CD4-positive, alpha-beta T cell treated with Interleukin-17A for 1 hour (primary cell): Measurements from ENCODE around the gene STS.
"Not testable (repeated sequence)": the region's sequence is repeated elsewhere in the genome, so short reads cannot be mapped to it uniquely, and the experiment has no call there.

Experiments
- DNase-seq: peaks from one replicate; pipeline ENCODE4 v3.0.0-alpha.2; 2020

The STS gene

GRCh38 chrX:7143941-7144525 is 3.5 kb upstream of the STS start:
- no peak for DNase-seq

DNA sequence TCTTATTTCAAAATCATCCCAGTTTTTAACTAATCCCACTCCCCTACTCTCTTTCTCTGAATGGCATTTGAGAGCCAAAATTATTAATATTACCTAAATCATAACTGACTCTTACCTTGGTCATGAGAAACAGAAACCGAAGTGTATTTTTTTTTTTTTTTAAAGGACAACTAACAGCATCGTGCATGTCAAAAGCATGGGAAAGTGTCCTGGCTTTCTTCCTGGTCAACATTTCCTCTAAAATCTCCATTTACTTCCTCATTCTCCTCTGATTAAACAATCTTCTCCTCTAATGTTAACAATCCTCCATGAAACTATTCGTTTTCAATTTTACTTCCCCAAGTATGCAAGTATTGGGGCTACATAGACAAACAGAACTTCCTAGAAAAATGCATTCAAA is 2.1 kb upstream of the STS start:
- DNase-seq = no peak

GRCh38 chrX:7146020-7146702 is 1.4 kb upstream of the STS start:
- no peak for DNase-seq

DNA sequence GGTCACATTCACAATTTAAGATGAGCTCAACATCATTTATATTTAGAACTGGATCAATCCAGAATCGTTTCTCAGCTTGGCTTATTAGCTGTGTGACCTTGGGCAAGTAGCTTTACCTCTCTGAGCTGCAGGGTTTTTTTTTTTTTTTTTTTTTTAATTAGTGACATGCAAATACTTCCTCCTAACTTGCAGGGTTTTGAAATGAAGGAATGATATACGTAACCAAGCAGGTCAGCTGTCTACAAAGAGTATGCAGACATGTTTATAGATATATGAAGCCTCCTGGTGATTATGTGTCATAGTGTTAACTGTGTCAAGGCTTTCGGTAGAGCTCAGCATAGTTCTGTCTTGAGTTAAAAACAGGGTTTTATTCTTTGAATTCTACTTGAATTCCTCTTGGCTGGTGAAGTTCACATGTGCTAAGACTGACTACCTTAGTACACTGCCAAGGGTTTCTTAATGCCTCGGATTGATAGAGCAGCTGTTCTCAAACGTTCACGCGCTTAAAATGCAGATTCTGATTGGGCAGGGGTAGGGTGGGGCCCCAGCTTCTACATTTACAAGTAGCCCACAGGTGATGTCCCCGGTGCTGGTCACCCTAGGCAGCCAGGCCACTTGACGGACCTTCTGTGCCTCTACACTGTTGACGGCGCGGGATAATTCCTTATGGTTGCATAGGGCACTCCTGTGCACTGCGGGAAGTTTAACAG is 654 bp upstream of the STS start:
- DNase-seq = peak; percentile 9

DNA sequence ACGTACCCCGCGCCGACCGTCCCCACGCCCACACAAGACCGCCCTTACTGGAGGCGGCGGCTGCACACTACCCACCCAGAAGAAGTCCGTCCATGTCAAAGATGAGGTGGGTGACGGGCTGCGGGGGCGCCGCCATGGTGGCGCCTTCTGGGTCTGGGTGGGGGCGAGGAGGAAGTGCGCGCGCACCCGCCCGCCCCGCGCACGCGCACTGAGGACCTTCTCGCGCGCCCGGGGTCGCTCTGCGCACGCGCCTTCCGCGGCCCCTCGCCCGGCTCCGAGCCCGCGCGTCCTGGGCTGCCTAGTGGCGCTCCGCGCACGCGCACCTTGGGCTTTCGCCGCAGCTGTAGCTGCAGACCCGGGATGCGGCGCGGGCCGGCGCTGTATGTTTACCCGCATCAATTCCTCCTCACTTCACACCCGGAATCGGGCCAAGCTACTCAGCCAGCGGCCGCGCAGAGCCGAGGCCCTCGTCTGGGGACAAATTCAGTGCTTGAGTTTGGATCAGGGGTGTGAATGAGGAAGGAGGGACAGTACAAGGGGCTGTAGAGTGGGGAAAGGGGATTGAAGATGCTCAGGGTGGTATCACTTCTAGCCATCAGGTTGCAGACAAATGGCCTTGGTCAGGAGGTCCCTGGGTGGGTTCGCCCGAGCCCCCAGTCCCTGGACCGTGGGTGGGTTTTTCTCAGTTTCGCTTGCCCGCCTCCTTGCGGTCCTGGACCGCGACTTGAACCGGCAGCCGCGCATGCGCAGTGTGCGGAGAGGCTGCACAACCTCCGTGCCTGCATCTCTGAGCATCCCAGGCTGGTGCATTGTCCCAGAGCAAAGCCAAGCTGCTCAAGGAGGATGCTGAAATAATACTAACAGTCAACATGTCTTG is 704 bp downstream of the STS start, which contains the start of gene PUDP:
PUDP (minus strand) TSS at position 176 of the 877 bp plus-strand sequence; CDS start at position 136, 40 bp downstream.
- DNase-seq = peak; percentile 84

GRCh38 chrX:7149411-7149810 is 1.9 kb downstream of the STS start:
- no peak for DNase-seq

DNA sequence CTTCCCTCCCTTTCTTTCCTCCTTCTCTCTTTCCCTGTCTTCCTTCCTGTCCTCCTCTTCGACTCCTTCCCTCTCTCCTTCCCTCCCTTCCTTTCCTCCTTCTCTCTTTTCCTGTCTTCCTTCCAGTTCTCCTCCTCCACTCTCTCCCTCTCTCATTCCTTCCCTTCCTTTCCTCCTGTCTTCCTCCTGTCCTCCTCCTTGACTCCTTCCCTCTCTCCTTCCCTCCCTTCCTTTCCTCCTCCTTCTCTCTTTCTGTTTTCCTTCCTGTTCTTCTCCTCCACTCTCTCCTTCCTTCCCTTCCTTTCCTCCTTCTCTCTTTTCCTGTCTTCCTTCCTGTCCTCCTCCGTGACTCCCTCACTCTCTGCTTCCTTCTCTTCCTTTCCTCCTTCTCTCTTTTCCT is 5.7 kb downstream of the STS start:
- DNase-seq = no peak

DNA sequence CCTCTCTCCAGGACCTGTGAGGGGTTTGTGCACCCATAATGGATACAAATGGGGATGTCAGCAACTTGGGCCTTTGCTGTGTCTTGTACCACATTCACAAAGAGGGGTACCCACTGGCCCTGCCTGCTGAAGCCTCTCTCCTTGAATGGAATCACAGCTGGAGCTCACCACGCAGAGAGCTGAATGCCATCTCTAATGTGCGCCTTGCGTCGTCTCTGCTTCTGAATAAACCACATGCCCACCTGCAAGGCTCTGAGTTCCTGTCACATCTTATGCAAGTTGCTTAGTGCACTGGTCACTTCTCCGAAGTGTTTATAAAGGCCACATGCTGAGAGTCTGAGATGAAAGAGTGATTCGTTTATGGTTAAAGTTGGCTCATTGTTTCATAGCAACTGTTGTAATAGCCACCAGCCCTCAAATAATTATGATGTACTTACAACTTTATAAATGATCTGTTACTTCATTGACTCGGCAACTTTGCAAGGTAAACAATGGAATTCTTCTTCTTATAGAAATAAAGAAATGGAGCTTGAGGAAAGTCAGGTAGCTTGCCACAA is 6.6 kb downstream of the STS start:
- no peak for DNase-seq

DNA sequence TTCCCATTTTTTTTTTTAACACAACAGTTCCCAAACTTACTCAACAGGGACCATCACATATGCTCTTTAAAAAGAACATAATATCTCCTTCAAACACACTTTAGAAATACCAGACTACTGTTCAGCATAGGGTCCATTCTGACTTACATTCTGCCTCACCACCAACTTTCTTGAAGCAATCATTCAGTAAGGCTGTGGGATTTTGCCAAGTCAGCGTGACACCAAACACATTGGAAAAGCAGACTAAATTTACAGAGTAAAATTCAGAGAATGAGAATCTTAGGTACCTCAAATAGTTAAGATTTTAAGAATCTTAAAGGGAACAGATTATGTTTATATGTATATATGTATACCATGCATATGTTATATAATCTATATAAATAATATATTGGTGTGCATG is 7.7 kb downstream of the STS start:
- DNase-seq = no peak

DNA sequence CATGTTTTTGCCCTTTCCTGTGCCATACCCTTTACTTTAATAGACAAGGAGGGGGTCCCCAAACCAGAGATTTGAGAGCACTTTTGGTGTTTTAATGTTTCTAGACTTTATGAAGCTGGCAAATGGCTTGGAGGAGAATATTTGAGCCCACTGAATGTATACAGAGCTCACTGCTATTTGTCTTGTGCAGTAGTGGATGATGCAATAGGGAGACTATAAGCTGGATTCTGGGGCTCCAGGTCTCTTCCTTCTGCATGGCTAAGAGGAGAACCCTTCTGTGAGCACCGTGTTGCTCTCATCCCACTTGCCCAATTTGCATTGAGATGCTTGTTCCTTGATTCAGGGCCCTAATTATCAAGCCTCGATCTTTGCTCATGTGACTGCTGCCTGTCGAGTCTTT is 9.4 kb downstream of the STS start:
- DNase-seq = no peak

GRCh38 chrX:7158468-7158990 is 11.0 kb downstream of the STS start:
- DNase-seq = no peak

DNA sequence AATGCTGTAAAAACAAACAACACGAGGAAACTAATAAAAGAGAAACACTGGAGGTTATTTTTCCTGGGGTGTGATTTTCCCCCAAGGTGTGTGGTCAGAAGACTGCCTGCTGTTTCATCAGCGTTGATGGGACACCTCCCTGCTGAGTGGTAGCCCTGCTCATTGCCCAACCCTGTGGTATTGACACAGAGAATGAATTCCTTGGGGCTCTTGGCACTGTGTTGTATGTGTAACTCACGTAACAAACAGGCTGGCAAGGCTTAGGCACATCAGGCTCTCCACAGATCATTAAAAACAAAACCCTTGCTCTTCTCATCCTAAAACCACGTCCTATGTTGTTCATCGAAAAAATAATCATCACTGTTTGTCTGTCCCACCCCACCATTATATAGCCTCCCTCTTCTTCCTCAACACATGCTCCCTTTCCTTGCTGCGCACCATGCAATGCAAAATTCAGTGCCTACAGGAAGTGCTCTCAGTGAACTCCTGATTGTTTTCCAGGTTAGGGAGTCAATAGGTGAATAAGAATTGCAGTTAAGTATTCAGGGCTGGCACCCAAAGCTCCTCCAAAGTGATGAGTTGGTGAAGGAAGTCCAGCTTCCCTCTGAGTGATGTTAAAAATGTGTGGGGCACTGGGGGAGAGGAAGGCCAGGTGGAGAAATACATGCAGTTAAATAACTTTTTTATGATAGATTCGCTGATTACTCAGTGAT is 11.8 kb downstream of the STS start:
- DNase-seq = no peak

GRCh38 chrX:7163146-7163677 is 15.7 kb downstream of the STS start:
- DNase-seq = no peak

DNA sequence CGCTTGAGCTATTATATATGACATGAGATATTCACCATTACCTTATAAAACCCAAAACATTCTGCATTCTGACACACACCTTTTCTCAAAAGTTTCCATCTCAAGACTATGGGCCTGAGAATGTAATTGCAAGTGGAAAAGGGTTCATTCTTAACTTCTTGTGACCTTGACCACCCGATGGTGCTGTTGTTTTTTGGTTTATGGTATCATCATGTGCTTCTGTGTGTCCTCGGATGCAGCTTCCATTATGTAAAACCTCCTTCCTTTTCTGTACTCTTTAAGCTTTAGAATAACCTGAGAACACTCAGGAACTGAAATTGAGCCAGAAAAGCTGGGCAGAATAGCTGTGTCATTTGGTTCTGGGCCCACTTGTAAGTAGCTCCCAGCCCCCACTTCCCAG is 16.7 kb downstream of the STS start:
- no peak for DNase-seq

DNA sequence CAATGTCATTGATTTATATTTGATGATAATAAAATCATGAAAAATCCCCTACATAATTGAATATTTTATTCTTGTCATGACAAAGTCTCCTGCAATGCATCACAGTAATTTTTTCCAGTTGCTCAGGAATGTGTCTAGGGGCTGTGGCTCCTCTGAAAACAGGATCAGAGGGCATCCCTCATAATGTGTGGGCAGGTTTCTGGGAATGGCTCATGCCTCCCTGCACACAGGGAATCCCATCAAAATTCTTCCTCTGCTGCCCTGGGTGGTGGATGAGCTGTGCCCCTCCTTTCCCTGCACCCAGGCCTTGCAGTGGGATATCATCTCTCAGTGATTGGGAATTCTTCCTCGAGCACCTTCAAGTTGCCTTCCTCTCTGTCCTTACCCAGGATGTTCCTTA is 20.9 kb downstream of the STS start:
- DNase-seq = no peak

GRCh38 chrX:7169627-7170026 is 22.1 kb downstream of the STS start:
- DNase-seq = no peak

DNA sequence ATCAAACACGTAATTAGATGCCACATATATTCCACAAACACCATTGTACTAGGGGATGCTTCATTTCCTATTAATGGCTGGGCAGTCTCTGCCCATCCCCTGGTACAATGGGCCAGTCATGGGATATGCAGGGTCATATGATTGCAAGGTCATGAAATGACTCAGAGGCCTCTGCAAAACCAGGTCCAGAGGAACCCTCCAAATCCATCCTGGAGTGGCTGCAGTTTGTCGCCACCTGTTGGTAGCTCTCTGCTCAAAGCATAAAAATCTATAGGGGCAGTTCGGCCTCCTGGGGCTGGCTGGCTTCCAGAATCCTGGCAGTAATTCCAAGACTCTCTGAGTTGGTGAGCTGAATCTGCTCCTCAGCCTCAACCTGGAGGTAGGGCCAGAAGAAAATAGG is 23.4 kb downstream of the STS start:
- peak; percentile 36 for DNase-seq

GRCh38 chrX:7178859-7179258 is 31.3 kb downstream of the STS start:
- DNase-seq = not testable (repeated sequence)

DNA sequence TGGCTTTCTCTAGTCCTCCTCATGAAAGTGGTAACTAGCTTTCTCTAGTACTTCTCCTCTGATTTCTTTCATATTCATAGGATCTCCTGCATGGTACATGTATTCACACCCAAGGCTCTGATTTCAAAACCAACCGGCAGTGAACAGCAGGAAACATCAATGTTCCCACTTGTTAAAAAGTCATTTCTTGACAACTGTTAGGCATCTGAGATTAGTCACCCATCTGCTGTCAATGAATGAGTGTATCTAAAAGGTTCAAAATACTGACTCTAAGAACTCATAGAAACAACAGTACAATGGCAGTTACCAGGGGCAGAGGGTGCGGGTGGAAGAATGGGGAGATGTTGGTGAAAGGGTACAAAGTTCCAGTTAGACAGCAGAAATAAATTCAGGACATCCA is 31.9 kb downstream of the STS start:
- no peak for DNase-seq

DNA sequence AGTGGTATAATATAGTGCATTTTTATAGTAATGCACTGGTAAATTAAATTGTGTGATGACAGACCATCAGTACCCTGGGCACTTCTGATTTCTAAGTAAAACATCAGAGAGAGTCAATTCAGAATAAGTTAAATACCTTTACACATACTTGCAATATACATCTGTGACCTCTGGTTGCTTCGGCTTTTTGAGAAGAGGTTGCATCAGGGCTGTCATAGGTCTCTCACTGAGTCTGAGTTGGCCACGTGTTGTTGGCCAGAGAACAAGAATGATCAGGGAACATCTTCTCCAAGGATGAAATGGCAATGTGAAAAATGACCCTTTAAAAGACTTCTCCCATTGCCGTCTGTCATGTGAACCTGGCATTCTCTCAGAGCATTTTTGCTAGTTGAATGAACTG is 37.3 kb downstream of the STS start:
- DNase-seq = no peak

DNA sequence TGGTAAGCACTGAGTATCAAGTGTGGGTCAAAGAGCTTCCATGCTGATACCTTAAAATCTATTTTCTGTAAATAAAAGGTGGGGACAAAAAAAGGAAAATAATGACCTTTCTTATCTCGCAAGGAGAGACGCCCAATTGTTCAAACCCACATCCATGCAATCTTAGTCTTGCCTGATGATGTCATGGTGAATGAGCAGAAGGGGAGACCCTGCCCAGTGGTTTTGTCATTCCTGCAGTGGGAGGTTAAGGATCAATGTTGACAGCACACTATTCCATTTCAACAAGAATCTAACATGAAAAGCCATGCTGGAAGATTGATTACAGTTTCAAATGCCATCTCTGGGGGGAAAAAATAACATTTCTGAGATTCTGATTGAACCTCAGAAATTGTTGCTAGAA is 41.2 kb downstream of the STS start:
- no peak for DNase-seq

DNA sequence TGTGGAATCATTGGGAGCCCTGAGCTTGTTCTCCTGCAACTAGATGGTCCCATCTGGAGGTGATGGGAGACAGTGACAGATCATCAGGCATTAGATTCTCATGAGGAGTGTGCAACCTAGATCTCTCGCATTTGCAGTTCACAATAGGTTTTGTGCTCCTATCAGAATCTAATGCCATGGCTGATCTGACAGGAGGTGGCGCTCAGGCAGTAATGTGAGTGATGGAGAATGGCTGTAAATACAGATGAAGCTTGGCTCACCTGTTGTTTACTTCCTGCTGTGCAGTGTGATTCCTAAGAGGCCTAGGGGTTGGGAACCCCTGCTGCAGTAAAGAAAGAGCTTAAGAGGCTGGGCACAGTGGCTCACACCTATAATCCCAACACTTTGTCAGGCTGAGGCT is 42.6 kb downstream of the STS start:
- no peak for DNase-seq
